A549 (cell line): ENCODE results near the gene PIAS4. TPM values are rescaled to one million over a fixed set of nuclear protein-coding genes. Genes with fewer than 3 reads are reported as not detected.

ENCODE experiments used
- ATAC-seq, 2 experiments: fragments of 200-7000 bp in 1 of 2; fragments of >200 bp in 1 of 2; cut with Nextera tagmentation in 1 of 2; cut with Tn5 transposase in 1 of 2; 3 replicates each; pipeline versions ENCODE4 v1.8.0 to v1.9.1; 2018 to 2020; ENCODE audit warnings: mild to moderate bottlenecking in 1 of 2, moderate library complexity in 1 of 2
- CTCF ChIA-PET: fragments of 300-600 bp; sonication (Branson Sonifier 250); formaldehyde crosslinking; extraction: SDS; loops from one replicate; lab custom pipeline; 2021; ENCODE audit warnings: antibody characterized with exemption, inconsistent platforms; lab: Yijun Ruan, JAX
- POLR2A ChIA-PET: fragments of 350-600 bp; formaldehyde crosslinking; extraction: SDS; loops from one replicate; lab custom pipeline; 2021; ENCODE audit warnings: antibody characterized with exemption, inconsistent platforms; lab: Yijun Ruan, JAX
- DNase-seq, 2 experiments: peaks; one replicate each; pipeline versions ENCODE4 v3.0.0 to v3.0.0-alpha.2; 2011 to 2016; ENCODE audit warnings: low read depth in 1 of 2, low spot score in 1 of 2
- FAIRE-seq: peaks from 2 replicates; lab custom pipeline; 2011; peaks lifted over from hg19 to GRCh38; lab: Jason Lieb, UNC
- H3K27ac ChIP-seq, 2 experiments: fragments of >200 bp; sonication (Bioruptor Twin); formaldehyde crosslinking; 3 replicates each; pipeline ENCODE4 v1.5.1; 2016 to 2017
- H3K4me1 ChIP-seq: fragments of >200 bp; sonication (Bioruptor Twin); formaldehyde crosslinking; 3 replicates; pipeline ENCODE4 v1.6.1; 2016
- H3K4me2 ChIP-seq: fragments of >200 bp; sonication (Bioruptor Twin); formaldehyde crosslinking; 3 replicates; pipeline ENCODE4 v1.6.1; 2016
- H3K4me3 ChIP-seq: fragments of >200 bp; sonication (Bioruptor Twin); formaldehyde crosslinking; 3 replicates; pipeline ENCODE4 v1.5.1; 2016
- H3K9me3 ChIP-seq: fragments of >200 bp; sonication (Bioruptor Twin); formaldehyde crosslinking; 3 replicates; pipeline ENCODE4 v1.6.1; 2016
- ATOH8 ChIP-seq: fragments of 250-450 bp; sonication (Bioruptor Pico); IDR thresholded peaks from 2 replicates; pipeline ENCODE4 v1.5.0; 2020; ENCODE audit warnings: low read depth, mild to moderate bottlenecking, moderate library complexity
- CEBPB ChIP-seq, 2 experiments: fragments of >200 bp in 1 of 2; sonication (Bioruptor Twin) in 1 of 2; formaldehyde crosslinking in 1 of 2; IDR thresholded peaks; 2 replicates each; pipeline ENCODE4 v1.6.1; 2012 to 2016
- CHD2 ChIP-seq: fragments of 150-350 bp; IDR thresholded peaks from 2 replicates; pipeline ENCODE4 v1.6.1; 2014; ENCODE audit warnings: low read length; ENCODE audit not compliant: partially characterized antibody
- EHMT2 ChIP-seq: fragments of 200-600 bp; sonication (generic); IDR thresholded peaks from 2 replicates; pipeline ENCODE4 v1.6.1; 2016; ENCODE audit warnings: antibody characterized with exemption, low read depth, mild to moderate bottlenecking, moderate library complexity
- ELK1 ChIP-seq: fragments of 150-350 bp; IDR thresholded peaks from 2 replicates; pipeline ENCODE4 v1.6.1; 2014; ENCODE audit warnings: low read depth, mild to moderate bottlenecking, low read length
- ESRRA ChIP-seq: fragments of 150-350 bp; IDR thresholded peaks from 2 replicates; pipeline ENCODE4 v1.6.1; 2014; ENCODE audit warnings: mild to moderate bottlenecking, low read length, borderline replicate concordance
- GATA3 ChIP-seq: IDR thresholded peaks from 2 replicates; pipeline ENCODE4 v1.6.1; 2012; ENCODE audit warnings: borderline replicate concordance
- HMGXB4 ChIP-seq: fragments of 250-450 bp; sonication (Bioruptor Pico); IDR thresholded peaks from 2 replicates; pipeline ENCODE4 v1.5.0; 2021; ENCODE audit warnings: mild to moderate bottlenecking, moderate library complexity, borderline replicate concordance
- JUN ChIP-seq, 2 experiments: fragments of >200 bp; sonication (Bioruptor Twin); formaldehyde crosslinking; IDR thresholded peaks; 2 replicates in 1 of 2; 3 replicates in 1 of 2; pipeline ENCODE4 v1.6.1; 2016 to 2017
- JUNB ChIP-seq: fragments of >200 bp; sonication (Bioruptor Twin); formaldehyde crosslinking; IDR thresholded peaks from 2 replicates; pipeline ENCODE4 v1.6.1; 2016
- MAX ChIP-seq: IDR thresholded peaks from 2 replicates; pipeline ENCODE4 v1.6.1; 2012
- MYC ChIP-seq: IDR thresholded peaks from 2 replicates; pipeline ENCODE4 v1.6.1; 2012; ENCODE audit warnings: mild to moderate bottlenecking, inconsistent platforms, low read length, improper control_type of control experiment, borderline replicate concordance
- PBX3 ChIP-seq: IDR thresholded peaks from 2 replicates; pipeline ENCODE4 v1.6.1; 2012
- REST ChIP-seq: fragments of 200-600 bp; sonication (generic); IDR thresholded peaks from 2 replicates; pipeline ENCODE4 v1.6.1; 2016; ENCODE audit warnings: antibody characterized with exemption, mild to moderate bottlenecking, moderate library complexity
- TP53 ChIP-seq: fragments of 250-450 bp; sonication (Bioruptor Pico); IDR thresholded peaks from 2 replicates; pipeline ENCODE4 v1.5.0; 2021; ENCODE audit warnings: mild to moderate bottlenecking, moderate library complexity
- ZC3H11A ChIP-seq: fragments of 450-650 bp; IDR thresholded peaks from 2 replicates; pipeline ENCODE4 v1.6.1; 2014; ENCODE audit warnings: antibody characterized with exemption, mild to moderate bottlenecking
- ZNF302 ChIP-seq: fragments of 250-450 bp; sonication (Bioruptor Pico); IDR thresholded peaks from 2 replicates; pipeline ENCODE4 v1.9.0; 2021; ENCODE audit warnings: inconsistent platforms, mild to moderate bottlenecking, moderate library complexity
- ZSCAN20 ChIP-seq: fragments of 250-450 bp; sonication (Bioruptor Pico); IDR thresholded peaks from 2 replicates; pipeline ENCODE4 v1.8.0; 2022; ENCODE audit warnings: mild to moderate bottlenecking, moderate library complexity
- WGBS: methylation state at CpG from one replicate; pipeline ENCODE4 v1.1.6; 2017; ENCODE audit errors: missing lambda C conversion rate; 5-methylcytosine and 5-hydroxymethylcytosine counted together
- polyA plus RNA-seq, 4 experiments: library from polyadenylated mRNA; depleted of rRNA in 3 of 4; stranded (reverse); fragments of >200 nt; fragmentation: RNase III in 1 of 4; extraction: RNeasy Plus Mini Kit Qiagen cat#74134 plus additional on column Dnase treatment in 1 of 4; gene quantifications; 2 replicates in 3 of 4; 3 replicates in 1 of 4; pipeline ENCODE4 v1.2.3, GENCODE V29; 2011 to 2017

Gene PIAS4
- polyA plus RNA-seq, 2 of the 4 experiments (the other 2 are of a cell fraction): 5.2 to 12.8 TPM

- POLR2A ChIA-PET: no interaction called here
These were observed 57.1 kb downstream of the PIAS4 start for GRCh38 chr19:4064496-4065260.

GRCh38 chr19:4065430-4066175 lies 58.1 kb downstream of the PIAS4 start:
- POLR2A ChIA-PET: interaction anchor here (0.6 kb wide), 1 partner anchor 109 kb away, joined by 4 read pairs; no protein-coding TSS in a partner anchor
- H3K27ac ChIP-seq: peak overlapping the region; percentile 97 to 100
- no peak for FAIRE-seq

More at GRCh38 chr19:4064496-4065260, 57.1 kb downstream of the PIAS4 start:
- peak overlapping the region; percentile 96 for H3K4me3 ChIP-seq
- H3K9me3 ChIP-seq: no peaks in the 10 kb centered on the region
- no CpG with 5 or more reads among the region's 57 CpGs for WGBS
- FAIRE-seq (no peak), ATAC-seq (peak in 1 of 2 experiments; percentile 6; a peak in 2 of 6 replicates)
- peak overlapping the region; percentile 90 for H3K4me2 ChIP-seq
- TF ChIP-seq TP53 (CRISPR knock-in tag): 0 out of 2 replicates have a peak, but pooled peaks have one; percentile 20
- peak; percentile 80 for TF ChIP-seq MAX
- no peak for TF ChIP-seq ATOH8
- no peak for TF ChIP-seq ESRRA
- TF ChIP-seq ZSCAN20 (CRISPR knock-in tag): no peak
- TF ChIP-seq MYC: peak; percentile 58; the same call in 1 of the 2 replicates
- TF ChIP-seq, all 56 proteins: peak for 3
- no peak for DNase-seq
- H3K27ac ChIP-seq: peak overlapping the region; percentile 97 to 99
- CTCF ChIA-PET: interaction anchor here (0.6 to 1.0 kb wide), 2 partner anchors 12 to 104 kb away, joined by 3 read pairs; no protein-coding TSS in a partner anchor
- peaks cover 46% of the 10 kb centered on the region for H3K4me1 ChIP-seq

GRCh38 chr19:4066176-4066606 lies 58.7 kb downstream of the PIAS4 start:
- H3K9me3 ChIP-seq: no peaks in the 10 kb centered on the region
- peak overlapping the region; percentile 96 to 100 for H3K27ac ChIP-seq
- POLR2A ChIA-PET: interaction anchor here (0.6 kb wide), 1 partner anchor 109 kb away, joined by 4 read pairs; no protein-coding TSS in a partner anchor
- DNase-seq: no peak
- WGBS: no CpG with 5 or more reads among the region's 31 CpGs
- H3K4me1 ChIP-seq: peaks cover 31% of the 10 kb centered on the region
- H3K4me2 ChIP-seq: peak overlapping the region; percentile 87
- no peak for FAIRE-seq
- H3K4me3 ChIP-seq: peak overlapping the region; percentile 95
- 0 out of 6 replicates have a peak, but pooled peaks of 1 of the 2 experiments have one; percentile 6 for ATAC-seq
- CTCF ChIA-PET: no interaction called here
- no peak for TF ChIP-seq ZNF302 (CRISPR knock-in tag)
- no peak for TF ChIP-seq ELK1
- TF ChIP-seq ZSCAN20 (CRISPR knock-in tag): no peak
- TF ChIP-seq EHMT2: no peak
- no peak for TF ChIP-seq GATA3
- no peak for TF ChIP-seq REST
- no peak for TF ChIP-seq ZC3H11A

More at GRCh38 chr19:4065430-4066175, 58.1 kb downstream of the PIAS4 start:
- peak overlapping the region; percentile 96 for H3K4me3 ChIP-seq
- CTCF ChIA-PET: interaction anchor here (1.0 kb wide), 1 partner anchor 13 kb away, joined by 3 read pairs; no protein-coding TSS in a partner anchor
- H3K4me1 ChIP-seq: peaks cover 37% of the 10 kb centered on the region
- WGBS: no CpG with 5 or more reads among the region's 98 CpGs
- DNase-seq (peak; percentile 86 to 97), ATAC-seq (peak; percentile 68 to 77)
- H3K9me3 ChIP-seq: no peaks in the 10 kb centered on the region
- H3K4me2 ChIP-seq: peak overlapping the region; percentile 90
- no peak for TF ChIP-seq JUNB
- TF ChIP-seq JUN (IDR thresholded peaks at IDR 0.05): peak; percentile 60 to 84; a peak in 3 of 5 replicates
- no peak for TF ChIP-seq CHD2
- no peak for TF ChIP-seq HMGXB4 (CRISPR knock-in tag)
- TF ChIP-seq PBX3: peak; percentile 92
- TF ChIP-seq CEBPB (IDR thresholded peaks at IDR 0.05): peak in 1 of 2 experiments; percentile 86; a peak in 2 of 4 replicates
